ENCODE results near the gene CILP2.

CILP2 gene

GRCh38 chr19:19538061-19538784 is at the start of gene CILP2 (continued):
- TF ChIP-seq, protein P1, sequence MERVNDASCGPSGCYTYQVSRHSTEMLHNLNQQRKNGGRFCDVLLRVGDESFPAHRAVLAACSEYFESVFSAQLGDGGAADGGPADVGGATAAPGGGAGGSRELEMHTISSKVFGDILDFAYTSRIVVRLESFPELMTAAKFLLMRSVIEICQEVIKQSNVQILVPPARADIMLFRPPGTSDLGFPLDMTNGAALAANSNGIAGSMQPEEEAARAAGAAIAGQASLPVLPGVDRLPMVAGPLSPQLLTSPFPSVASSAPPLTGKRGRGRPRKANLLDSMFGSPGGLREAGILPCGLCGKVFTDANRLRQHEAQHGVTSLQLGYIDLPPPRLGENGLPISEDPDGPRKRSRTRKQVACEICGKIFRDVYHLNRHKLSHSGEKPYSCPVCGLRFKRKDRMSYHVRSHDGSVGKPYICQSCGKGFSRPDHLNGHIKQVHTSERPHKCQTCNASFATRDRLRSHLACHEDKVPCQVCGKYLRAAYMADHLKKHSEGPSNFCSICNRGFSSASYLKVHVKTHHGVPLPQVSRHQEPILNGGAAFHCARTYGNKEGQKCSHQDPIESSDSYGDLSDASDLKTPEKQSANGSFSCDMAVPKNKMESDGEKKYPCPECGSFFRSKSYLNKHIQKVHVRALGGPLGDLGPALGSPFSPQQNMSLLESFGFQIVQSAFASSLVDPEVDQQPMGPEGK (tag by site-specific recombination; IDR thresholded peaks at IDR 0.05), result peak; percentile 70
- TF ChIP-seq ZBTB17 (tag by site-specific recombination; IDR thresholded peaks at IDR 0.05) (peak; percentile 18; the same call in 1 of the 2 replicates), ZNF223 (tag by site-specific recombination; IDR thresholded peaks at IDR 0.05) (0 out of 2 replicates have a peak, but pooled peaks have one; percentile 40), ZNF776 (tag by site-specific recombination; IDR thresholded peaks at IDR 0.05; ENCODE audit: borderline replicate concordance) (no peak)

GRCh38 chr19:19488875-19489690 is 49.0 kb upstream of the CILP2 start:
- H3K4me1 ChIP-seq (ENCODE audit: control insufficient read depth, insufficient read depth, low read length), result peaks cover 11% of the 10 kb centered on the region
- CTCF ChIA-PET, result interaction anchor here (0.7 to 2.7 kb wide), 15 partner anchors 27 to 321 kb away, joined by 3 to 49 read pairs (median 5); partner anchors contain the start of gene GATAD2A
- POLR2A ChIA-PET, result interaction anchor here (2.0 kb wide), 1 partner anchor 83 kb away, joined by 10 read pairs; the partner anchor contains the start of gene GATAD2A
- H3K27ac ChIP-seq (ENCODE audit: extremely low read depth, low read depth, low read length), result no peak overlapping the region; the same call in 1 of the 2 replicates
- no peaks in the 10 kb centered on the region for H3K9me3 ChIP-seq (ENCODE audit: control insufficient read depth, insufficient read depth, low read depth, low read length)
- H3K4me3 ChIP-seq (ENCODE audit: low read depth, low read length), result no peak overlapping the region; the same call in 1 of the 2 replicates
- peaks cover 0 to 36% of the 10 kb centered on the region in 2 experiments; a peak in 1 of 3 replicates for H3K36me3 ChIP-seq (ENCODE audit: control insufficient read depth in 2 of 2, insufficient read depth in 1 of 2, low read length in 2 of 2)
- TF ChIP-seq ZBTB8A (tag by site-specific recombination; IDR thresholded peaks at IDR 0.05) (no peak), ZNF623 (tag by site-specific recombination; IDR thresholded peaks at IDR 0.05) (no peak), WT1 (tag by site-specific recombination; IDR thresholded peaks at IDR 0.05) (peak; percentile 74), IKZF3 (tag by site-specific recombination; IDR thresholded peaks at IDR 0.05) (0 out of 2 replicates have a peak, but pooled peaks have one; percentile 1), ZNF510 (tag by site-specific recombination; IDR thresholded peaks at IDR 0.05; ENCODE audit: insufficient replicate concordance) (no peak), ZNF394 (tag by site-specific recombination; IDR thresholded peaks at IDR 0.05; ENCODE audit: borderline replicate concordance) (no peak), ZNF239 (tag by site-specific recombination; IDR thresholded peaks at IDR 0.05) (no peak), PRDM4 (tag by site-specific recombination; IDR thresholded peaks at IDR 0.05) (no peak), ZNF747 (tag by site-specific recombination; IDR thresholded peaks at IDR 0.05) (no peak), ZSCAN5A (tag by site-specific recombination; IDR thresholded peaks at IDR 0.05) (no peak), ZEB2 (tag by site-specific recombination; IDR thresholded peaks at IDR 0.05) (peak; percentile 32; the same call in 1 of the 2 replicates), ZNF366 (tag by site-specific recombination; conservative IDR thresholded peaks at IDR 0.05) (0 out of 2 replicates have a peak, but pooled peaks have one; percentile 10), ZNF292 (tag by site-specific recombination; IDR thresholded peaks at IDR 0.05; ENCODE audit: borderline replicate concordance, low read depth) (no peak), ZNF513 (tag by site-specific recombination; IDR thresholded peaks at IDR 0.05) (no peak), HOXA7 (CRISPR knock-in tag; IDR thresholded peaks at IDR 0.05; ENCODE audit: borderline replicate concordance) (no peak), ZXDB (tag by site-specific recombination; IDR thresholded peaks at IDR 0.05) (no peak), PRDM1 (tag by site-specific recombination; IDR thresholded peaks at IDR 0.05) (0 out of 2 replicates have a peak, but pooled peaks have one; percentile 5), ZNF660 (tag by site-specific recombination; IDR thresholded peaks at IDR 0.05) (no peak), ZNF626 (tag by site-specific recombination; IDR thresholded peaks at IDR 0.05) (no peak), ZNF621 (tag by site-specific recombination; IDR thresholded peaks at IDR 0.05) (no peak)
- TF ChIP-seq, protein P2, sequence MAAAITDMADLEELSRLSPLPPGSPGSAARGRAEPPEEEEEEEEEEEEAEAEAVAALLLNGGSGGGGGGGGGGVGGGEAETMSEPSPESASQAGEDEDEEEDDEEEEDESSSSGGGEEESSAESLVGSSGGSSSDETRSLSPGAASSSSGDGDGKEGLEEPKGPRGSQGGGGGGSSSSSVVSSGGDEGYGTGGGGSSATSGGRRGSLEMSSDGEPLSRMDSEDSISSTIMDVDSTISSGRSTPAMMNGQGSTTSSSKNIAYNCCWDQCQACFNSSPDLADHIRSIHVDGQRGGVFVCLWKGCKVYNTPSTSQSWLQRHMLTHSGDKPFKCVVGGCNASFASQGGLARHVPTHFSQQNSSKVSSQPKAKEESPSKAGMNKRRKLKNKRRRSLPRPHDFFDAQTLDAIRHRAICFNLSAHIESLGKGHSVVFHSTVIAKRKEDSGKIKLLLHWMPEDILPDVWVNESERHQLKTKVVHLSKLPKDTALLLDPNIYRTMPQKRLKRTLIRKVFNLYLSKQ (tag by site-specific recombination; IDR thresholded peaks at IDR 0.05; ENCODE audit: borderline replicate concordance), result no peak
